Tibial nerve (tissue), 4 donors: Measurements from ENCODE around the gene ZNF45. TPM values are rescaled to one million over a fixed set of nuclear protein-coding genes. Genes with fewer than 3 reads are reported as not detected.

Source experiments
- DNase-seq, 2 donors: peaks; one replicate each; pipeline ENCODE4 v3.0.0-alpha.2; 2019; ENCODE audit warnings: low spot score in 2 of 2
- H3K27ac ChIP-seq, 4 donors: fragments of 200-600 bp; sonication (generic) in 3 of 4; one replicate each; pipeline ENCODE4 v1.5.1; 2017 to 2019; ENCODE audit warnings: mild to moderate bottlenecking in 1 of 4
- H3K27me3 ChIP-seq, 2 donors: fragments of 200-600 bp; sonication (generic) in 1 of 2; one replicate each; pipeline versions ENCODE4 v1.5.1 to v1.6.0; 2017 to 2019
- H3K36me3 ChIP-seq, 3 donors: fragments of 200-600 bp; sonication (generic); one replicate each; pipeline ENCODE4 v1.5.1; 2018 to 2019
- H3K4me1 ChIP-seq, 4 donors: fragments of 200-600 bp; sonication (generic) in 3 of 4; one replicate each; pipeline ENCODE4 v1.5.1; 2017 to 2019
- H3K4me3 ChIP-seq, 4 donors: fragments of 200-600 bp; sonication (generic) in 3 of 4; one replicate each; pipeline ENCODE4 v1.5.1; 2017 to 2019; ENCODE audit warnings: mild to moderate bottlenecking in 1 of 4, moderate library complexity in 1 of 4
- H3K9me3 ChIP-seq, 4 donors: fragments of 200-600 bp; sonication (generic) in 3 of 4; one replicate each; pipeline ENCODE4 v1.5.1; 2017 to 2019
- CTCF ChIP-seq, 5 experiments: fragments of 200-600 bp in 3 of 5; fragments of 450-650 bp in 2 of 5; sonication (generic) in 3 of 5; IDR thresholded peaks; one replicate each; pipeline ENCODE4 v1.5.1; 2016 to 2019; ENCODE audit warnings: antibody characterized with exemption in 5 of 5, mild to moderate bottlenecking in 3 of 5, moderate library complexity in 2 of 5
- EP300 ChIP-seq, 2 donors: sonication (generic); formaldehyde crosslinking; IDR thresholded peaks; one replicate each; pipeline ENCODE4 v1.6.1; 2017; ENCODE audit warnings: antibody characterized with exemption in 2 of 2, mild to moderate bottlenecking in 1 of 2
- POLR2A ChIP-seq, 2 donors: fragments of 450-650 bp; IDR thresholded peaks; one replicate each; pipeline ENCODE4 v1.6.1; 2017; ENCODE audit warnings: antibody characterized with exemption in 2 of 2, mild to moderate bottlenecking in 2 of 2, moderate library complexity in 2 of 2
- WGBS, 2 donors: methylation state at CpG; one replicate each; pipeline ENCODE4 v1.1.5; 2018; 5-methylcytosine and 5-hydroxymethylcytosine counted together
- total RNA-seq, 4 donors: library from RNA; depleted of rRNA; stranded (reverse); fragments of >200 nt; gene quantifications; one replicate each; pipeline ENCODE4 v1.1.0, GENCODE V29; 2016

Gene ZNF45
- total RNA-seq, 4 donors from 2014 or later: 8.7 to 26.9 (median 17.7) TPM

GRCh38 chr19:43941209-43941608, 6.1 kb upstream of the ZNF45 start:
- WGBS, 2 donors: 74 to 79% methylated on average over 5 of the region's 5 CpGs
- Histone ChIP-seq H3K27ac (no peak overlapping the region), H3K36me3 (no peaks in the 10 kb centered on the region), H3K4me3 (no peak overlapping the region), H3K9me3 (no peaks in the 10 kb centered on the region), H3K27me3 (no peaks in the 10 kb centered on the region), H3K4me1 (no peaks in the 10 kb centered on the region)
- TF ChIP-seq POLR2A (IDR thresholded peaks at IDR 0.05): no peak
- TF ChIP-seq EP300 (IDR thresholded peaks at IDR 0.05): no peak
- TF ChIP-seq CTCF (IDR thresholded peaks at IDR 0.05): no peak
- no peak for DNase-seq

GRCh38 chr19:43940719-43941118, 5.6 kb upstream of the ZNF45 start:
- no peaks in the 10 kb centered on the region for H3K9me3 ChIP-seq
- H3K27ac ChIP-seq: no peak overlapping the region
- 75 to 82% methylated on average over 4 of the region's 4 CpGs for WGBS, 2 donors
- TF ChIP-seq EP300 (IDR thresholded peaks at IDR 0.05) (no peak), CTCF (IDR thresholded peaks at IDR 0.05) (no peak), POLR2A (IDR thresholded peaks at IDR 0.05) (no peak)
- DNase-seq: no peak
- H3K4me3 ChIP-seq: no peak overlapping the region
- H3K36me3 ChIP-seq: no peaks in the 10 kb centered on the region
- H3K27me3 ChIP-seq: no peaks in the 10 kb centered on the region
- H3K4me1 ChIP-seq: peaks cover 0 to 3% (median 1%) of the 10 kb centered on the region in 4 donors

GRCh38 chr19:43939557-43940260, 4.6 kb upstream of the ZNF45 start:
- Histone ChIP-seq H3K27me3 (no peaks in the 10 kb centered on the region), H3K4me1 (peaks cover 0 to 5% (median 2%) of the 10 kb centered on the region in 4 donors), H3K27ac (no peak overlapping the region), H3K4me3 (no peak overlapping the region), H3K9me3 (no peaks in the 10 kb centered on the region), H3K36me3 (no peaks in the 10 kb centered on the region)
- 75 to 77% methylated on average over 3 of the region's 3 CpGs for WGBS, 2 donors
- no peak for DNase-seq
- TF ChIP-seq POLR2A (IDR thresholded peaks at IDR 0.05) (no peak), EP300 (IDR thresholded peaks at IDR 0.05) (no peak), CTCF (IDR thresholded peaks at IDR 0.05) (no peak)

GRCh38 chr19:43936188-43936587, 1.1 kb upstream of the ZNF45 start:
- Histone ChIP-seq H3K4me1 (peaks cover 0 to 23% (median 10%) of the 10 kb centered on the region in 4 donors), H3K9me3 (no peaks in the 10 kb centered on the region), H3K27ac (no peak overlapping the region), H3K36me3 (peaks cover 0 to 21% (median 15%) of the 10 kb centered on the region in 3 donors), H3K4me3 (no peak overlapping the region), H3K27me3 (no peaks in the 10 kb centered on the region)
- DNase-seq: no peak
- no peak for TF ChIP-seq EP300 (IDR thresholded peaks at IDR 0.05)
- no peak for TF ChIP-seq CTCF (IDR thresholded peaks at IDR 0.05)
- TF ChIP-seq POLR2A (IDR thresholded peaks at IDR 0.05): no peak
- 83 to 88% methylated on average over 5 of the region's 5 CpGs for WGBS, 2 donors
